Mucosa of rectum (tissue), 2 donors: Measurements from ENCODE around the gene PPP6C.

Experiments used
- H3K27ac ChIP-seq, 2 donors: one replicate each; pipeline ENCODE4 v1.7.0; 2013; ENCODE audit warnings: inconsistent platforms in 2 of 2, low read depth in 2 of 2, low read length in 2 of 2
- H3K27me3 ChIP-seq, 2 donors: one replicate each; pipeline ENCODE4 v1.7.0; 2013; ENCODE audit warnings: low read length in 2 of 2; ENCODE audit not compliant: control insufficient read depth in 2 of 2, insufficient read depth in 2 of 2
- H3K36me3 ChIP-seq, 2 donors: one replicate each; pipeline ENCODE4 v1.7.0; 2013; ENCODE audit warnings: low read length in 2 of 2; ENCODE audit not compliant: control insufficient read depth in 2 of 2, insufficient read depth in 2 of 2
- H3K4me1 ChIP-seq, 2 donors: one replicate each; pipeline ENCODE4 v1.7.0; 2013; ENCODE audit warnings: low read length in 2 of 2, mild to moderate bottlenecking in 1 of 2; ENCODE audit not compliant: control insufficient read depth in 2 of 2, insufficient read depth in 2 of 2
- H3K4me3 ChIP-seq, 2 donors: one replicate each; pipeline ENCODE4 v1.7.0; 2013; ENCODE audit warnings: low read length in 2 of 2
- H3K9ac ChIP-seq, 2 donors: one replicate each; pipeline ENCODE4 v1.7.0; 2013; ENCODE audit warnings: low read length in 2 of 2, low read depth in 1 of 2, mild to moderate bottlenecking in 1 of 2
- H3K9me3 ChIP-seq, 2 donors: one replicate each; pipeline ENCODE4 v1.7.0; 2013; ENCODE audit warnings: low read length in 2 of 2; ENCODE audit not compliant: control insufficient read depth in 2 of 2
- donor health status: healthy.
- donor health status: Normal muscosa, but diverticular disease.

PPP6C gene

GRCh38 chr9:125161284-125161918, 28.2 kb downstream of the PPP6C start:
- no peak overlapping the region for H3K4me3 ChIP-seq
- H3K27me3 ChIP-seq = no peaks in the 10 kb centered on the region
- H3K4me1 ChIP-seq = peaks cover 6 to 8% of the 10 kb centered on the region in 2 donors
- no peak overlapping the region for H3K27ac ChIP-seq
- H3K9ac ChIP-seq = no peak overlapping the region
- H3K9me3 ChIP-seq = no peaks in the 10 kb centered on the region
- no peaks in the 10 kb centered on the region for H3K36me3 ChIP-seq

GRCh38 chr9:125160750-125161149, 28.9 kb downstream of the PPP6C start:
- no peaks in the 10 kb centered on the region for H3K9me3 ChIP-seq
- H3K27me3 ChIP-seq = no peaks in the 10 kb centered on the region
- H3K4me3 ChIP-seq = no peak overlapping the region
- no peak overlapping the region for H3K9ac ChIP-seq
- H3K36me3 ChIP-seq = no peaks in the 10 kb centered on the region
- peaks cover 6 to 8% of the 10 kb centered on the region in 2 donors for H3K4me1 ChIP-seq
- no peak overlapping the region for H3K27ac ChIP-seq

- no peaks in the 10 kb centered on the region for H3K9me3 ChIP-seq
- H3K27me3 ChIP-seq = no peaks in the 10 kb centered on the region
- peaks cover 22 to 24% of the 10 kb centered on the region in 2 donors for H3K36me3 ChIP-seq
- no peak overlapping the region for H3K4me3 ChIP-seq
- no peak overlapping the region for H3K9ac ChIP-seq
- H3K4me1 ChIP-seq = peaks cover 6 to 8% of the 10 kb centered on the region in 2 donors
- H3K27ac ChIP-seq = no peak overlapping the region
These were observed 33.1 kb downstream of the PPP6C start for GRCh38 chr9:125156551-125156950.

- no peaks in the 10 kb centered on the region for H3K27me3 ChIP-seq
- H3K4me1 ChIP-seq = no peaks in the 10 kb centered on the region
- H3K36me3 ChIP-seq = peaks cover 44 to 46% of the 10 kb centered on the region in 2 donors
- no peak overlapping the region for H3K27ac ChIP-seq
- H3K4me3 ChIP-seq = no peak overlapping the region
- no peak overlapping the region for H3K9ac ChIP-seq
- H3K9me3 ChIP-seq = no peaks in the 10 kb centered on the region
These were observed 35.8 kb downstream of the PPP6C start for GRCh38 chr9:125153712-125154367.

GRCh38 chr9:125151730-125152129, 37.9 kb downstream of the PPP6C start:
- no peak overlapping the region for H3K4me3 ChIP-seq
- peaks cover 44 to 46% of the 10 kb centered on the region in 2 donors for H3K36me3 ChIP-seq
- no peak overlapping the region for H3K9ac ChIP-seq
- no peaks in the 10 kb centered on the region for H3K4me1 ChIP-seq
- H3K27ac ChIP-seq = no peak overlapping the region
- H3K9me3 ChIP-seq = no peaks in the 10 kb centered on the region
- H3K27me3 ChIP-seq = no peaks in the 10 kb centered on the region

- Histone ChIP-seq H3K9ac (no peak overlapping the region), H3K36me3 (peaks cover 44 to 46% of the 10 kb centered on the region in 2 donors), H3K27ac (no peak overlapping the region), H3K27me3 (no peaks in the 10 kb centered on the region), H3K4me3 (no peak overlapping the region), H3K4me1 (no peaks in the 10 kb centered on the region), H3K9me3 (no peaks in the 10 kb centered on the region)
These were observed 39.0 kb downstream of the PPP6C start for GRCh38 chr9:125150349-125151245.

GRCh38 chr9:125147401-125147951, 42.1 kb downstream of the PPP6C start:
- H3K27ac ChIP-seq = no peak overlapping the region
- no peak overlapping the region for H3K9ac ChIP-seq
- H3K36me3 ChIP-seq = peaks cover 29 to 31% of the 10 kb centered on the region in 2 donors
- H3K4me1 ChIP-seq = peaks cover 4 to 7% of the 10 kb centered on the region in 2 donors
- H3K27me3 ChIP-seq = no peaks in the 10 kb centered on the region
- no peaks in the 10 kb centered on the region for H3K9me3 ChIP-seq
- H3K4me3 ChIP-seq = no peak overlapping the region

- Histone ChIP-seq H3K27me3 (no peaks in the 10 kb centered on the region), H3K36me3 (peaks cover 19% of the 10 kb centered on the region in 2 donors), H3K9me3 (no peaks in the 10 kb centered on the region), H3K27ac (no peak overlapping the region), H3K4me1 (peaks cover 4 to 8% of the 10 kb centered on the region in 2 donors), H3K4me3 (no peak overlapping the region), H3K9ac (no peak overlapping the region)
These were observed 43.4 kb downstream of the PPP6C start for GRCh38 chr9:125146247-125146646.

- H3K9me3 ChIP-seq = no peaks in the 10 kb centered on the region
- no peak overlapping the region for H3K27ac ChIP-seq
- no peak overlapping the region for H3K4me3 ChIP-seq
- peaks cover 4 to 8% of the 10 kb centered on the region in 2 donors for H3K4me1 ChIP-seq
- peaks cover 11% of the 10 kb centered on the region in 2 donors for H3K36me3 ChIP-seq
- H3K27me3 ChIP-seq = no peaks in the 10 kb centered on the region
- no peak overlapping the region for H3K9ac ChIP-seq
These were observed 44.2 kb downstream of the PPP6C start for GRCh38 chr9:125145425-125145824.
